ENCODE data around the gene NRG3.

NRG3 gene

DNA sequence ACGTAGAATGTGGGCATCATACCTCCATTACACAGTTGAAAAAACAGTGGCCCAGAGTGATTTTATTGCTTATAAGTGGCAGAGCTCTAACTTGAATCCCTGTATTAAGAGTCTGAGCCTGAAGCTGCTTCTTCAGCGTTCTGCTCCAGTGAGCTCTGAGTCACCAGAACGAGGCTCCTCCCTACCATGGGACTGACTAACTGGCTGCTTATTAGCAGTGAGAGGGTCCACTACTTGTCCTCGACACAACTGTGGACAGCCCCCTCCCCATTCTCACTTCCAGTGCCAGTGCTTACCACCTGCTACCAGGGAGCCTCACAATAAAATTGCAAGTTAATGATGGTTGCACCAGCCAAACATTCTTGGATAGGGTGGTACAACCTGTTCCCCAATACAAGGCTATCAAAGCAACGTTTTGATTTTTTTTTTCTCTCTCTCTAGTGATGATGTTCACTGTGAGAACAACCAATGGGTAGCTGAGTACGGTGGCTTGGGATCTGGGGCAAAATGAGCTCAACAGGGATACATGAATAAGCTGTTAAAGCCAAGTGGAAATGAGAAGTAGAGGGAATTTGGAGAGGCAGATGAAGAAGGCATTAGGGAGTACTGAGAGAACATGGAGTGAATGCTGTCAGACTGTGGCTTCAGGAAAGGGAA lies 2.7 kb upstream of the NRG3 start:
- no peak overlapping the region for H3K4me3 ChIP-seq (ENCODE audit: low read depth, low read length)
- DNase-seq (ENCODE audit: low read depth): no peak
- TF ChIP-seq, protein P1, sequence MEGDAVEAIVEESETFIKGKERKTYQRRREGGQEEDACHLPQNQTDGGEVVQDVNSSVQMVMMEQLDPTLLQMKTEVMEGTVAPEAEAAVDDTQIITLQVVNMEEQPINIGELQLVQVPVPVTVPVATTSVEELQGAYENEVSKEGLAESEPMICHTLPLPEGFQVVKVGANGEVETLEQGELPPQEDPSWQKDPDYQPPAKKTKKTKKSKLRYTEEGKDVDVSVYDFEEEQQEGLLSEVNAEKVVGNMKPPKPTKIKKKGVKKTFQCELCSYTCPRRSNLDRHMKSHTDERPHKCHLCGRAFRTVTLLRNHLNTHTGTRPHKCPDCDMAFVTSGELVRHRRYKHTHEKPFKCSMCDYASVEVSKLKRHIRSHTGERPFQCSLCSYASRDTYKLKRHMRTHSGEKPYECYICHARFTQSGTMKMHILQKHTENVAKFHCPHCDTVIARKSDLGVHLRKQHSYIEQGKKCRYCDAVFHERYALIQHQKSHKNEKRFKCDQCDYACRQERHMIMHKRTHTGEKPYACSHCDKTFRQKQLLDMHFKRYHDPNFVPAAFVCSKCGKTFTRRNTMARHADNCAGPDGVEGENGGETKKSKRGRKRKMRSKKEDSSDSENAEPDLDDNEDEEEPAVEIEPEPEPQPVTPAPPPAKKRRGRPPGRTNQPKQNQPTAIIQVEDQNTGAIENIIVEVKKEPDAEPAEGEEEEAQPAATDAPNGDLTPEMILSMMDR (IDR thresholded peaks at IDR 0.05; ENCODE audit: insufficient read depth, low read depth, low read length, missing control alignments): no peak

DNA sequence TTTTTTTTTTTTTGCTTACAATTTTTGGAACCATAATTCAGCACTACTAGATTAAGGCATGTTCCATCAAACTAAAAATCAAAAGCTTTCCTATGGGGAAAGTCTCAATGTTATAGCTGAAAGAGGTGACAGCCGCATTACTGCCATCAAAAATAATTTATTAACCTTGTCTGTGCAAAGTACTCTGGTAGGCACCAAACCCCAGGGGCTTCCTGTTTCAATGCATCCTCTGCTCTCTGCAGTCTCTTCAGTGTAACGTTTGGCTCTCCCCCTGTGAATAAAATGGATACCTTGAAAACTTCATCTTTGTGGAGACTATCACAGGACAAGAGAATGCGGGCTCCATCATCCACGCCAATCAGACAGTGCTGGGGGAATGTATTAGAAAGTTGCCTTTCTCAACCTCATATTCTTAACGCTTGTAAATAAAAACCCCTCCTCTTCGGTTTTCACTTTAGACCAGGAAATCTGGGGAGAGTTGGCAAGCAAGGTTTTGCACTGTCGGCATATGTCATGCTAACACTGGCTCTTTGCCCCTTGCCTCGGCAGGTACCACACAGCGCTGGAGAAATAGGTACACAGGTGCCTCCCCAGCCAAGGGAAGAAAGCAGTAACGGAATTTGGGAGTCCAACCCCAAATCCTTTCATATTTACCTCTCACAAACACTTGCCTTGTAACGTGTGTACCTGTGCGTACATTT lies 1.6 kb upstream of the NRG3 start:
- TF ChIP-seq, protein P1 (IDR thresholded peaks at IDR 0.05; ENCODE audit: insufficient read depth, low read depth, low read length, missing control alignments): no peak
- no peak for DNase-seq (ENCODE audit: low read depth)
- H3K4me3 ChIP-seq (ENCODE audit: low read depth, low read length): no peak overlapping the region

DNA sequence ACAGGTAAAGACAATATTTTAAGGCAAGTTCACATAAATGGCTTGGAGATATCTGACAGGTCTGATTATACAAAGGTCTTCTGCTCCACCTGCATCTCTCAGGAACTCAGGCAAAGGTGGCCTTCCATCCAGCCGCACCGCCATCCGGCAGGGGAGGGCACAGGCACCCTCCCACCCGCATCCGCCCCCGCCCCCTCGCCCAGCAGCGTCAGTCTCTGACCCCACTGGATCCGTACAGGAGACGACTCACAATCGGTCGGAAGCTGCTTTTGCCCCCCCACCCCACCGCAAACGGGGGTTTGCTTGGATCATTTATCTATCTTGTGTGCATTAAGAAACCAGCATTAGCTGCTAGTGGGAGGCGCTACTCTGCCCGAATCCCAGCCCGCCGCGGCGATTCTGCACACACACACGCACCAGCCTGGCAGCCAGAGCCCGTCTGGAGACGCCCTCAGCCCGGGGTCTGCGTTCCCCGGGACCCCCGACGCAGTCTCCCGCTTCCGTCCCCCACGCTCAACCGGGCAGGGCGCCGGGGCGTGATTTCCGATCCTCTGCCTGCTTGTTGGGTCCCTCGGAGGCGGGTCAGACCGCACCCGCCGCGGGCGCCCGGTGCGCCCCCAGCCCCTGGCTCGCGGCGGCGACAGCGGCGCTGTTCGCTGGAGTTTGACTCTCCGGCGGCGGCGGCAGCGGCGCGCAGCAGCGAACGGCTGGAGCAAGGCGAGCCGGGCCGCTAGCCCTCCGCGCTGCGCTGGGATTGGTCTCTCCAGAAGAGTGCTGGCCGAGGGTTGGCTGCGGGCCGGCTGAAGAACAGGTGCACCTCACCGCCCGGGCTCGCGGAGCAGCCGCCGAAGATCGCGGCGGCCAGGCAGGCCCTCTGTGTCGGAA lies 820 bp upstream of the NRG3 start:
- no peak overlapping the region for H3K4me3 ChIP-seq (ENCODE audit: low read depth, low read length)
- TF ChIP-seq, protein P1 (IDR thresholded peaks at IDR 0.05; ENCODE audit: insufficient read depth, low read depth, low read length, missing control alignments): no peak
- DNase-seq (ENCODE audit: low read depth): no peak

DNA sequence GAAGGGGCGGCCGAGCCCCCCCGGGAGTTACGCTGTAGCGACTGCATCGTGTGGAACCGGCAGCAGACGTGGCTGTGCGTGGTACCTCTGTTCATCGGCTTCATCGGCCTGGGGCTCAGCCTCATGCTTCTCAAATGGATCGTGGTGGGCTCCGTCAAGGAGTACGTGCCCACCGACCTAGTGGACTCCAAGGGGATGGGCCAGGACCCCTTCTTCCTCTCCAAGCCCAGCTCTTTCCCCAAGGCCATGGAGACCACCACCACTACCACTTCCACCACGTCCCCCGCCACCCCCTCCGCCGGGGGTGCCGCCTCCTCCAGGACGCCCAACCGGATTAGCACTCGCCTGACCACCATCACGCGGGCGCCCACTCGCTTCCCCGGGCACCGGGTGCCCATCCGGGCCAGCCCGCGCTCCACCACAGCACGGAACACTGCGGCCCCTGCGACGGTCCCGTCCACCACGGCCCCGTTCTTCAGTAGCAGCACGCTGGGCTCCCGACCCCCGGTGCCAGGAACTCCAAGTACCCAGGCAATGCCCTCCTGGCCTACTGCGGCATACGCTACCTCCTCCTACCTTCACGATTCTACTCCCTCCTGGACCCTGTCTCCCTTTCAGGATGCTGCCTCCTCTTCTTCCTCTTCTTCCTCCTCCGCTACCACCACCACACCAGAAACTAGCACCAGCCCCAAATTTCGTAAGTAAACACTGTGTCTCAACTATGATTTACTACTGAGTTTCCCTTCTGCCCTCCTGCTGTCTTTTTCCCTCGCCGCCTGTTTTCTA lies 666 bp downstream of the NRG3 start:
- no peak overlapping the region for H3K4me3 ChIP-seq (ENCODE audit: low read depth, low read length)
- TF ChIP-seq, protein P1 (IDR thresholded peaks at IDR 0.05; ENCODE audit: insufficient read depth, low read depth, low read length, missing control alignments): no peak
- no peak for DNase-seq (ENCODE audit: low read depth)

DNA sequence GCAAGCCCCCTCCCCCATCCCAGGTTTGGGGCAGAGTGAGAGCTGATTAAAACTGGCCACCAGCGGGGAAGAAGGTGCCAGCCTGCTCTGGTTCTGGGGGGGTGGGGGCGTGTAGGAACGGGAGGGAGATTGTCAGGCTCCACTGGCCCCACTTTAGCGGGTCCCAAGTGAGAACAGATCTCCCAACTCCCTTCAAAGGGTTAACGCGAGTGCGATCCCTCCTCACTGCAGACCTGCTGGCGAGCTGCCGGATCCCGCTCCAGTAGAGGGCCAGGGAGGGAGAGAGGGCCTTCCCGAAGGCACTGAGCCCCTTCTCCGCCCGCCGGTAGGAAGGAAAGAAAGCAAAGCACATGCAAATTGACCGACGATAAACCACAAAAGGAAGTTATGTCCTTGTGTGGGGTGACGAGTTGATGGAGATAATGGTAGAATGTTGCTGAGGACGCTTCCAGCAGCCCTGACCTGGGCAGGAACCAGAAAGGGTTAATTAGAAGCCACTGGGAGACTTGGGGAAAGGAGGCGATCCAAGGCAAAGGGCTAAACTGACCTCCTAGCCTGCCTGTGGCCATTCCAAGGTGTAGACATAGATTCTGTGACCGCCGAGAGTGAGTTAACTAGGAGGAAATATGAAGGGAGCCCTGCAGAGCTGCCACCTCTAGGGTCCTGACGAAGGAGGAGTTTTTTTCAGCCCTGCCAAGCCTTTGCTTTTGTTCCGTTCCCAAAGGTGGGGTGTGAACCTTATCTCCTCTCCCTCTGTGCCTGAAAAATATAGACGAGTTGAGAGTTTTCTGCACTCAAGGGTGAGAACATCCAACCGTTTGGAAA lies 1.5 kb downstream of the NRG3 start:
- TF ChIP-seq, protein P1 (IDR thresholded peaks at IDR 0.05; ENCODE audit: insufficient read depth, low read depth, low read length, missing control alignments): no peak
- H3K4me3 ChIP-seq (ENCODE audit: low read depth, low read length): no peak overlapping the region
- DNase-seq (ENCODE audit: low read depth): no peak

DNA sequence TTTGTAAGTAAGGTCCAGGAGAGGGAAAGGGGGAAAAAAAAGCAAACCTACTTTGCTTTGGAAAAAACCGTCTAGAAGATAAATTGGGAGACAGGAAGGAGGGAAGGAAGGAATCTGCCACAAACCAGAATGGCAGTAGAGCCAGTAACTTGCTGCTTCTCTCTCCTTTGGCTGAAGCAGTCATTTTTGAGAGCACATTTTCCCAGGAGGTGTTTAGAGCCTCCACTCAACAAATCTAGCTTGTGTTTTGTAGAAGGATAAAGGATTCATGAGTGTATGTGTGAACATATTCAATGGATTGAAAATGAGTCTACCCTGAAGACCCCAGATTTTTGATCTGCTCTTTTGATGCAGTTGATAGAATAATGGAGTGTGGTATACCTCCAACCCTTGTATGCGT lies 2.6 kb downstream of the NRG3 start:
- H3K4me3 ChIP-seq (ENCODE audit: low read depth, low read length): no peak overlapping the region
- TF ChIP-seq, protein P1 (IDR thresholded peaks at IDR 0.05; ENCODE audit: insufficient read depth, low read depth, low read length, missing control alignments): no peak

More for the DNA sequence above, 2.6 kb downstream of the NRG3 start:
- no peak for DNase-seq (ENCODE audit: low read depth)

All from GM12865 (cell line).